Astrocyte (in vitro differentiated cells and primary cell): Measurements from ENCODE around the gene TENT5D.
"Not testable (repeated sequence)": the region's sequence is repeated elsewhere in the genome, so short reads cannot be mapped to it uniquely, and the experiment has no call there.

Experiments
- CTCF ChIP-seq: IDR thresholded peaks from 2 replicates; pipeline ENCODE4 v1.5.1; 2011; ENCODE audit warnings: low read depth, mild to moderate bottlenecking, inconsistent platforms, low read length, moderate library complexity; ENCODE audit not compliant: insufficient read depth
- EZH2 ChIP-seq: IDR thresholded peaks from 2 replicates; pipeline ENCODE4 v1.6.1; 2012; ENCODE audit warnings: mild to moderate bottlenecking, low read length, inconsistent platforms; ENCODE audit not compliant: insufficient read depth

- not testable (repeated sequence) for TF ChIP-seq CTCF, EZH2
Measured at GRCh38 chrX:80385651-80386050, 34.6 kb upstream of the TENT5D start.
